HEK293 (cell line): ENCODE measurements around the gene SFSWAP.

ENCODE experiments used
- CTCF ChIA-PET: fragments of 350-600 bp; formaldehyde crosslinking; extraction: SDS; loops from one replicate; lab custom pipeline; 2021; ENCODE audit warnings: antibody characterized with exemption; lab: Yijun Ruan, JAX
- POLR2A ChIA-PET: fragments of 300-600 bp; formaldehyde crosslinking; extraction: SDS; loops from one replicate; lab custom pipeline; 2020; ENCODE audit warnings: antibody characterized with exemption, inconsistent platforms; lab: Yijun Ruan, JAX
- H3K27ac ChIP-seq: fragments of 200-500 bp; sonication (Bioruptor generic); 2 replicates; pipeline ENCODE4 v1.5.1; 2014; ENCODE audit warnings: low read depth, low read length, control low read depth, inconsistent platforms; ENCODE audit errors: extremely low read depth
- H3K36me3 ChIP-seq, 2 experiments: fragments of 200-500 bp in 1 of 2; sonication (Bioruptor generic) in 1 of 2; 1 replicate in 1 of 2; 2 replicates in 1 of 2; pipeline ENCODE4 v1.5.1; 2014 to 2017; ENCODE audit warnings: inconsistent platforms in 2 of 2, low read length in 2 of 2; ENCODE audit not compliant: control insufficient read depth in 2 of 2, insufficient read depth in 1 of 2
- H3K4me1 ChIP-seq: fragments of 200-500 bp; sonication (Bioruptor generic); 2 replicates; pipeline ENCODE4 v1.5.1; 2014; ENCODE audit warnings: mild to moderate bottlenecking, low read length, inconsistent platforms; ENCODE audit not compliant: control insufficient read depth, insufficient read depth
- H3K4me3 ChIP-seq: 2 replicates; pipeline ENCODE4 v1.5.1; 2011; ENCODE audit warnings: low read depth, mild to moderate bottlenecking, control low read depth, low read length, moderate library complexity
- H3K9me3 ChIP-seq: fragments of 200-500 bp; sonication (Bioruptor generic); 2 replicates; pipeline ENCODE4 v1.5.1; 2014; ENCODE audit warnings: low read depth, low read length, inconsistent platforms; ENCODE audit not compliant: control insufficient read depth, insufficient read depth
- KLF16 ChIP-seq: fragments of 450-650 bp; formaldehyde crosslinking; IDR thresholded peaks from 2 replicates; pipeline ENCODE4 v1.5.1; 2017; ENCODE audit warnings: missing biosample characterization, missing genetic modification characterization
- MEIS1 ChIP-seq: sonication (generic); formaldehyde crosslinking; IDR thresholded peaks from 2 replicates; pipeline ENCODE4 v1.8.1; 2022; ENCODE audit warnings: missing genetic modification reagents, mild to moderate bottlenecking, borderline replicate concordance
- REPIN1 ChIP-seq: fragments of 450-650 bp; formaldehyde crosslinking; IDR thresholded peaks from 2 replicates; pipeline ENCODE4 v1.5.1; 2017; ENCODE audit warnings: missing biosample characterization, missing genetic modification characterization, low read depth
- SP7 ChIP-seq: fragments of 450-650 bp; formaldehyde crosslinking; IDR thresholded peaks from 2 replicates; pipeline ENCODE4 v1.5.1; 2016; ENCODE audit warnings: missing biosample characterization, missing genetic modification characterization
- ZBTB20 ChIP-seq: fragments of 450-650 bp; formaldehyde crosslinking; IDR thresholded peaks from 2 replicates; pipeline ENCODE4 v1.5.1; 2016; ENCODE audit warnings: missing biosample characterization, missing genetic modification characterization
- ZIC2 ChIP-seq: fragments of 450-650 bp; formaldehyde crosslinking; IDR thresholded peaks from 2 replicates; pipeline ENCODE4 v1.5.1; 2016; ENCODE audit warnings: missing biosample characterization, missing genetic modification characterization
- ZNF121 ChIP-seq: fragments of 450-650 bp; formaldehyde crosslinking; IDR thresholded peaks from 2 replicates; pipeline ENCODE4 v1.5.1; 2016; ENCODE audit warnings: missing biosample characterization, missing genetic modification characterization
- ZNF138 ChIP-seq: fragments of 450-650 bp; formaldehyde crosslinking; IDR thresholded peaks from 2 replicates; pipeline ENCODE4 v1.5.1; 2016; ENCODE audit warnings: missing biosample characterization, missing genetic modification characterization, borderline replicate concordance
- ZNF169 ChIP-seq: fragments of 450-650 bp; formaldehyde crosslinking; IDR thresholded peaks from 2 replicates; pipeline ENCODE4 v1.5.1; 2016; ENCODE audit warnings: missing biosample characterization, missing genetic modification characterization
- ZNF274 ChIP-seq, 2 experiments: fragments of 200-500 bp in 1 of 2; fragments of 450-650 bp in 1 of 2; sonication (Bioruptor generic) in 1 of 2; formaldehyde crosslinking in 1 of 2; IDR thresholded peaks; 2 replicates each; pipeline versions ENCODE4 v1.5.1 to v1.6.1; 2014 to 2016; ENCODE audit warnings: borderline replicate concordance in 1 of 2, inconsistent platforms in 1 of 2, low read length in 1 of 2, missing biosample characterization in 1 of 2, missing genetic modification characterization in 1 of 2
- ZNF302 ChIP-seq: fragments of 450-650 bp; formaldehyde crosslinking; IDR thresholded peaks from 2 replicates; pipeline ENCODE4 v1.5.1; 2016; ENCODE audit warnings: missing biosample characterization, missing genetic modification characterization, low read depth
- ZNF354C ChIP-seq: fragments of 450-650 bp; formaldehyde crosslinking; IDR thresholded peaks from 2 replicates; pipeline ENCODE4 v1.5.1; 2016; ENCODE audit warnings: missing biosample characterization, missing genetic modification characterization, low read depth, borderline replicate concordance
- ZNF426 ChIP-seq: fragments of 450-650 bp; formaldehyde crosslinking; IDR thresholded peaks from 2 replicates; pipeline ENCODE4 v1.5.1; 2017; ENCODE audit warnings: missing biosample characterization, missing genetic modification characterization, mild to moderate bottlenecking, inconsistent platforms, moderate library complexity
- ZNF433 ChIP-seq: fragments of 450-650 bp; formaldehyde crosslinking; IDR thresholded peaks from 2 replicates; pipeline ENCODE4 v1.5.1; 2016; ENCODE audit warnings: missing biosample characterization, missing genetic modification characterization, low read depth
- ZNF514 ChIP-seq: fragments of 450-650 bp; formaldehyde crosslinking; IDR thresholded peaks from 2 replicates; pipeline ENCODE4 v1.5.1; 2016; ENCODE audit warnings: missing biosample characterization, missing genetic modification characterization
- ZNF530 ChIP-seq: fragments of 450-650 bp; formaldehyde crosslinking; IDR thresholded peaks from 2 replicates; pipeline ENCODE4 v1.5.1; 2016; ENCODE audit warnings: low read depth, missing biosample characterization, missing genetic modification characterization
- ZNF548 ChIP-seq: fragments of 450-650 bp; formaldehyde crosslinking; IDR thresholded peaks from 2 replicates; pipeline ENCODE4 v1.5.1; 2016; ENCODE audit warnings: missing biosample characterization, missing genetic modification characterization
- ZNF555 ChIP-seq: fragments of 450-650 bp; formaldehyde crosslinking; conservative IDR thresholded peaks from 2 replicates; pipeline ENCODE4 v1.5.1; 2017; ENCODE audit warnings: missing biosample characterization, mild to moderate bottlenecking, missing genetic modification characterization, inconsistent platforms
- TF ChIP-seq, protein P1 (sequence below): fragments of 450-650 bp; formaldehyde crosslinking; IDR thresholded peaks from 2 replicates; pipeline ENCODE4 v1.5.1; 2017; ENCODE audit warnings: missing biosample characterization, missing genetic modification characterization
- TF ChIP-seq, protein P2 (sequence below): fragments of 450-650 bp; formaldehyde crosslinking; IDR thresholded peaks from 2 replicates; pipeline ENCODE4 v1.5.1; 2016; ENCODE audit warnings: missing biosample characterization, missing genetic modification characterization
- TF ChIP-seq, protein P3 (sequence below): fragments of 450-650 bp; formaldehyde crosslinking; IDR thresholded peaks from 2 replicates; pipeline ENCODE4 v1.5.1; 2017; ENCODE audit warnings: missing biosample characterization, mild to moderate bottlenecking, missing genetic modification characterization, moderate library complexity
- TF ChIP-seq, protein P4 (sequence below): fragments of 450-650 bp; formaldehyde crosslinking; IDR thresholded peaks from 2 replicates; pipeline ENCODE4 v1.5.1; 2016; ENCODE audit warnings: missing biosample characterization, missing genetic modification characterization
- TF ChIP-seq, protein P5 (sequence below): fragments of 450-650 bp; formaldehyde crosslinking; IDR thresholded peaks from 2 replicates; pipeline ENCODE4 v1.5.1; 2016; ENCODE audit warnings: missing biosample characterization, missing genetic modification characterization

SFSWAP gene

DNA sequence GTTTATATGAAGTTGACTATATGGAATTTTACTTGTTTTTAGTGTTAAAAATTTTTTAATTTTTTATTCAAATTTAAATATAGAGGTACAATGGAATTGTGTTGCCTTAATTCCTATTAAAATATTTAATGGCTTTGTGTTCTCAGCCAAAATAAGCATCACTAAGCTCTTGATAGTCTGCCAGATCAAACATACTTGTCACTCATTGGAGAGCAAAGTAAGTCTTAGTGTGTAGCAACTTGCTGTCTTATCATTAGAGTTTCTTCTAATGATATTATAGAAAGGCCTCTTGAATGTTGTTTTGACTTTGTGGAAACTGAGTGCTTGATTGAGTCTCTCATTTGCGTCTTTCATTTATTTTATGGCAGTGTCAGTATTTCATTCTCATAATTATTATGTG is 10.7 kb downstream of the SFSWAP start (continued):
- TF ChIP-seq REPIN1: no peak

DNA sequence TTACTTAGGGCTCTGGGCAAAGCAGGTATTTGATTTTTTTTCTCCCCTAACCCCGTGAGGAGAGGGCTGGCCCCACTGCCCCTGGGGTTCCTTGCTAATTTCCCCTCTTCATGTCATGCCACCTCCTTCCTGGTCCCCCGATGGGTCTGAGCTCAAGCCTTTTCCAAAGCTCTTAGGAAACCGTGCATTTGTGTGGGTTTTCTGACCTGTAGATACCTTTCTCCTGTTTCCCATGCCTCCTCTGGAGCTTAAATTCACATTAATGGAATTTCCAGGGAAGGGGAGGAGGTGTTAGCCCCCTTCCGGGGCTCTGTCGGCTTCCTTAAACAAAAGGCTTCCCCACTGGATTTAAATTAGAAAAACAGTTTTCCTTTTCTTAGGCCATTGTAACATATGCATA is 12.6 kb downstream of the SFSWAP start:
- Histone ChIP-seq H3K4me1 (no peaks in the 10 kb centered on the region), H3K27ac (no peak overlapping the region), H3K9me3 (no peaks in the 10 kb centered on the region), H3K36me3 (peaks cover 68 to 92% of the 10 kb centered on the region in 2 experiments), H3K4me3 (no peak overlapping the region)
- ChIA-PET CTCF (interaction anchor here (0.6 to 1.0 kb wide), 2 partner anchors 98 to 482 kb away, joined by 3 to 4 read pairs; no protein-coding TSS in a partner anchor), POLR2A (no interaction called here)
- no peak for TF ChIP-seq ZNF530 (tag by site-specific recombination)
- TF ChIP-seq, protein P1, sequence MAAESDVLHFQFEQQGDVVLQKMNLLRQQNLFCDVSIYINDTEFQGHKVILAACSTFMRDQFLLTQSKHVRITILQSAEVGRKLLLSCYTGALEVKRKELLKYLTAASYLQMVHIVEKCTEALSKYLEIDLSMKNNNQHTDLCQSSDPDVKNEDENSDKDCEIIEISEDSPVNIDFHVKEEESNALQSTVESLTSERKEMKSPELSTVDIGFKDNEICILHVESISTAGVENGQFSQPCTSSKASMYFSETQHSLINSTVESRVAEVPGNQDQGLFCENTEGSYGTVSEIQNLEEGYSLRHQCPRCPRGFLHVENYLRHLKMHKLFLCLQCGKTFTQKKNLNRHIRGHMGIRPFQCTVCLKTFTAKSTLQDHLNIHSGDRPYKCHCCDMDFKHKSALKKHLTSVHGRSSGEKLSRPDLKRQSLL (tag by site-specific recombination): no peak
- no peak for TF ChIP-seq ZBTB20
- TF ChIP-seq ZNF433 (tag by site-specific recombination): no peak
- TF ChIP-seq, protein P2, sequence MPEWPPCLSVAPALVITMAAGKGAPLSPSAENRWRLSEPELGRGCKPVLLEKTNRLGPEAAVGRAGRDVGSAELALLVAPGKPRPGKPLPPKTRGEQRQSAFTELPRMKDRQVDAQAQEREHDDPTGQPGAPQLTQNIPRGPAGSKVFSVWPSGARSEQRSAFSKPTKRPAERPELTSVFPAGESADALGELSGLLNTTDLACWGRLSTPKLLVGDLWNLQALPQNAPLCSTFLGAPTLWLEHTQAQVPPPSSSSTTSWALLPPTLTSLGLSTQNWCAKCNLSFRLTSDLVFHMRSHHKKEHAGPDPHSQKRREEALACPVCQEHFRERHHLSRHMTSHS: no peak
- no peak for TF ChIP-seq ZNF426 (tag by site-specific recombination)
- TF ChIP-seq MEIS1 (CRISPR knock-in tag): no peak
- no peak for TF ChIP-seq KLF16

DNA sequence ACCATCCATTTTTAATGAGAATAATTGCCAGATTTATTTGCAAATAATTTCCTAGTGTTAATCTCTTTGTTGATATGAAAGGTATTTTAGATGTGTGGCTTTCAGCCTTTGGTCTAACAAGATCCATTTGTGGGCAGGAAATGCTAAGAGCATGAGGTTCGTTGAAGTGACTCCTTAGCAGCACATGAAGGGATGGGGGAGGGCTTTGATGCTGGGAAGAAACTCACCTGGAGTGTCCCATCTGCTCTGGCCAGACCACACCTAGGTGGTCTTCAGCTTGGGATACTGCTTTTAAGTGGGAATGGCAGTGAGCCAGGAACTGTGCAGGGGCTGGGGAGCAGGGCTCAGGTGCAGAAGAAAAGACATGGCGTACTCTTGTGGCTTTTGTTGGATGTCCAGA is 13.6 kb downstream of the SFSWAP start:
- no peaks in the 10 kb centered on the region for H3K9me3 ChIP-seq
- no peak for TF ChIP-seq ZNF426 (tag by site-specific recombination)
- no peak for TF ChIP-seq ZIC2
- no peak for TF ChIP-seq ZNF548 (tag by site-specific recombination)
- TF ChIP-seq ZNF169 (tag by site-specific recombination): no peak
- TF ChIP-seq ZNF138 (tag by site-specific recombination): no peak
- TF ChIP-seq ZNF121 (tag by site-specific recombination): no peak
- TF ChIP-seq, all 188 proteins: peak for 0
- ChIA-PET CTCF (no interaction called here), POLR2A (no interaction called here)
- Histone ChIP-seq H3K27ac (no peak overlapping the region), H3K4me3 (no peak overlapping the region), H3K4me1 (no peaks in the 10 kb centered on the region), H3K36me3 (peaks cover 74 to 92% of the 10 kb centered on the region in 2 experiments)

DNA sequence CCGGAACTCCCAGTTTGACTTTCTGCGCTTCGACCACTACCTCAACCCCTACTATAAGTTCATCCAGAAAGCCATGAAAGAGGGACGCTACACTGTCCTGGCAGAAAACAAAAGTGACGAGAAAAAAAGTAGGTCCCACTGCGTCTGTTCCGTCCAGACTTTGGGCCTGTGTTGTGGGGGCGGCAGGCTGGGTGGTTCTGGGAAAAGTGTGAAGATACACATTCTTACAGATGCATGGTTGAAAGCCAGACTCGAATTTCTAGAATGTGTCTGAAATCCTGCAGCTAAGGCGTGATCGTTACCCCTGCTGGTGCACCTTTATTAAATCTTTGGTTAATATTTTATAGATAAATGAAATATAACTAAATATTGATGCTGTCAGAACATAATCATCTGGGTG is 14.6 kb downstream of the SFSWAP start:
- ChIA-PET CTCF (interaction anchor here (0.5 to 0.6 kb wide), 2 partner anchors 27 to 105 kb away, joined by 3 to 4 read pairs; no protein-coding TSS in a partner anchor), POLR2A (no interaction called here)
- Histone ChIP-seq H3K4me3 (no peak overlapping the region), H3K27ac (no peak overlapping the region), H3K9me3 (no peaks in the 10 kb centered on the region), H3K4me1 (no peaks in the 10 kb centered on the region), H3K36me3 (peaks cover 70 to 92% of the 10 kb centered on the region in 2 experiments)
- TF ChIP-seq, protein P3, sequence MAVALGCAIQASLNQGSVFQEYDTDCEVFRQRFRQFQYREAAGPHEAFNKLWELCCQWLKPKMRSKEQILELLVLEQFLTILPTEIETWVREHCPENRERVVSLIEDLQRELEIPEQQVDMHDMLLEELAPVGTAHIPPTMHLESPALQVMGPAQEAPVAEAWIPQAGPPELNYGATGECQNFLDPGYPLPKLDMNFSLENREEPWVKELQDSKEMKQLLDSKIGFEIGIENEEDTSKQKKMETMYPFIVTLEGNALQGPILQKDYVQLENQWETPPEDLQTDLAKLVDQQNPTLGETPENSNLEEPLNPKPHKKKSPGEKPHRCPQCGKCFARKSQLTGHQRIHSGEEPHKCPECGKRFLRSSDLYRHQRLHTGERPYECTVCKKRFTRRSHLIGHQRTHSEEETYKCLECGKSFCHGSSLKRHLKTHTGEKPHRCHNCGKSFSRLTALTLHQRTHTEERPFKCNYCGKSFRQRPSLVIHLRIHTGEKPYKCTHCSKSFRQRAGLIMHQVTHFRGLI (tag by site-specific recombination): no peak
- TF ChIP-seq ZNF354C (tag by site-specific recombination) (no peak), ZNF426 (tag by site-specific recombination) (no peak), ZNF514 (tag by site-specific recombination) (no peak), ZNF555 (no peak), ZNF169 (tag by site-specific recombination) (no peak), ZNF274 (IDR thresholded peaks at IDR 0.05; ENCODE audit: low read length) (no peak), ZNF274 (tag by site-specific recombination; IDR thresholded peaks at IDR 0.05; ENCODE audit: borderline replicate concordance) (no peak), SP7 (no peak), ZNF302 (tag by site-specific recombination) (no peak)
- TF ChIP-seq, protein P4, sequence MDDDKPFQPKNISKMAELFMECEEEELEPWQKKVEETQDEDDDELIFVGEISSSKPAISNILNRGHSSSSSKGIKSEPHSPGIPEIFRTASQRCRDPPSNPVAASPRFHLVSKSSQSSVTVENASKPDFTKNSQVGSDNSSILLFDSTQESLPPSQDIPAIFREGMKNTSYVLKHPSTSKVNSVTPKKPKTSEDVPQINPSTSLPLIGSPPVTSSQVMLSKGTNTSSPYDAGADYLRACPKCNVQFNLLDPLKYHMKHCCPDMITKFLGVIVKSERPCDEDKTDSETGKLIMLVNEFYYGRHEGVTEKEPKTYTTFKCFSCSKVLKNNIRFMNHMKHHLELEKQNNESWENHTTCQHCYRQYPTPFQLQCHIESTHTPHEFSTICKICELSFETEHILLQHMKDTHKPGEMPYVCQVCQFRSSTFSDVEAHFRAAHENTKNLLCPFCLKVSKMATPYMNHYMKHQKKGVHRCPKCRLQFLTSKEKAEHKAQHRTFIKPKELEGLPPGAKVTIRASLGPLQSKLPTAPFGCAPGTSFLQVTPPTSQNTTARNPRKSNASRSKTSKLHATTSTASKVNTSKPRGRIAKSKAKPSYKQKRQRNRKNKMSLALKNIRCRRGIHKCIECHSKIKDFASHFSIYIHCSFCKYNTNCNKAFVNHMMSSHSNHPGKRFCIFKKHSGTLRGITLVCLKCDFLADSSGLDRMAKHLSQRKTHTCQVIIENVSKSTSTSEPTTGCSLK: no peak
- TF ChIP-seq, protein P5, sequence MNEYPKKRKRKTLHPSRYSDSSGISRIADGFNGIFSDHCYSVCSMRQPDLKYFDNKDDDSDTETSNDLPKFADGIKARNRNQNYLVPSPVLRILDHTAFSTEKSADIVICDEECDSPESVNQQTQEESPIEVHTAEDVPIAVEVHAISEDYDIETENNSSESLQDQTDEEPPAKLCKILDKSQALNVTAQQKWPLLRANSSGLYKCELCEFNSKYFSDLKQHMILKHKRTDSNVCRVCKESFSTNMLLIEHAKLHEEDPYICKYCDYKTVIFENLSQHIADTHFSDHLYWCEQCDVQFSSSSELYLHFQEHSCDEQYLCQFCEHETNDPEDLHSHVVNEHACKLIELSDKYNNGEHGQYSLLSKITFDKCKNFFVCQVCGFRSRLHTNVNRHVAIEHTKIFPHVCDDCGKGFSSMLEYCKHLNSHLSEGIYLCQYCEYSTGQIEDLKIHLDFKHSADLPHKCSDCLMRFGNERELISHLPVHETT (tag by site-specific recombination): no peak
